H1 (cell line): ENCODE data around the gene ABHD14A. TPM values are rescaled to one million over a fixed set of nuclear protein-coding genes. Genes with fewer than 3 reads are reported as not detected.

Source experiments
- CTCF ChIA-PET: fragments of 300-600 bp; sonication (Branson Sonifier 250); formaldehyde crosslinking; loops from one replicate; lab custom pipeline; 2021; ENCODE audit not compliant: partially characterized antibody; lab: Charles Lee
- POLR2A ChIA-PET: fragments of 300-600 bp; sonication (Branson Sonifier 250); formaldehyde crosslinking; loops from one replicate; lab custom pipeline; 2021; ENCODE audit warnings: inconsistent platforms; ENCODE audit not compliant: partially characterized antibody; lab: Charles Lee
- DNase-seq, 2 experiments: peaks; one replicate each; pipeline versions ENCODE4 v3.0.0 to v3.0.0-alpha.2; 2010 to 2022; ENCODE audit warnings: low spot score in 2 of 2, low read depth in 1 of 2, mixed read lengths in 1 of 2
- FAIRE-seq: peaks from 2 replicates; lab custom pipeline; 2011; peaks lifted over from hg19 to GRCh38; lab: Jason Lieb, UNC
- H2AFZ ChIP-seq: 2 replicates; pipeline ENCODE4 v1.8.1; 2012; ENCODE audit warnings: low read length, inconsistent platforms
- H2AK5ac ChIP-seq: 2 replicates; pipeline ENCODE4 v1.6.1; 2013; ENCODE audit warnings: low read depth, low read length
- H2BK120ac ChIP-seq: replicated peaks from 2 replicates; pipeline ENCODE3; 2013; ENCODE audit warnings: low read depth, low read length, inconsistent platforms
- H2BK12ac ChIP-seq: 2 replicates; pipeline ENCODE4 v1.6.1; 2013; ENCODE audit warnings: low read depth, low read length
- H2BK15ac ChIP-seq: 2 replicates; pipeline ENCODE4 v1.6.1; 2013; ENCODE audit warnings: low read length
- H2BK20ac ChIP-seq: 2 replicates; pipeline ENCODE4 v1.6.1; 2013; ENCODE audit warnings: low read length
- H2BK5ac ChIP-seq: 2 replicates; pipeline ENCODE4 v1.6.1; 2013; ENCODE audit warnings: low read depth, low read length
- H3K14ac ChIP-seq: 2 replicates; pipeline ENCODE4 v1.6.1; 2013; ENCODE audit warnings: inconsistent platforms; ENCODE audit not compliant: insufficient read length
- H3K18ac ChIP-seq: 2 replicates; pipeline ENCODE4 v1.6.1; 2013; ENCODE audit warnings: low read length; ENCODE audit errors: extremely low read depth
- H3K23ac ChIP-seq: 2 replicates; pipeline ENCODE4 v1.6.1; 2013; ENCODE audit warnings: inconsistent platforms; ENCODE audit not compliant: insufficient read length
- H3K23me2 ChIP-seq: 2 replicates; pipeline ENCODE4 v1.6.1; 2013; ENCODE audit warnings: low read depth, low read length
- H3K27ac ChIP-seq: 2 replicates; pipeline ENCODE4 v1.6.1; 2011; ENCODE audit warnings: low read depth, low read length, inconsistent platforms
- H3K27me3 ChIP-seq, 4 experiments: replicated peaks in 1 of 4; 1 replicate in 1 of 4; 2 replicates in 3 of 4; pipeline versions ENCODE4 v1.6.1 to v1.8.1; 2011 to 2013; ENCODE audit warnings: low read length in 3 of 4, mild to moderate bottlenecking in 3 of 4, inconsistent platforms in 2 of 4, mixed read lengths in 2 of 4, moderate library complexity in 1 of 4; ENCODE audit not compliant: control insufficient read depth in 3 of 4, insufficient read depth in 3 of 4; ENCODE audit errors: extremely low read depth in 1 of 4
- H3K36me3 ChIP-seq, 4 experiments: 2 replicates each; pipeline versions ENCODE4 v1.6.1 to v1.8.1; 2011 to 2013; ENCODE audit warnings: mild to moderate bottlenecking in 4 of 4, low read length in 3 of 4, moderate library complexity in 2 of 4, control low read depth in 1 of 4, inconsistent platforms in 1 of 4; ENCODE audit not compliant: insufficient read depth in 4 of 4, control insufficient read depth in 2 of 4
- H3K4ac ChIP-seq: replicated peaks from 2 replicates; pipeline ENCODE3; 2013; ENCODE audit warnings: low read length, low read depth, mixed read lengths, inconsistent platforms; ENCODE audit not compliant: insufficient read length
- H3K4me1 ChIP-seq, 4 experiments: replicated peaks in 1 of 4; 1 replicate in 1 of 4; 2 replicates in 3 of 4; pipeline versions ENCODE4 v1.6.1 to v1.8.1; 2011 to 2013; ENCODE audit warnings: low read length in 3 of 4, inconsistent platforms in 2 of 4, mixed read lengths in 1 of 4; ENCODE audit not compliant: insufficient read depth in 4 of 4, control insufficient read depth in 3 of 4
- H3K4me2 ChIP-seq, 2 experiments: 2 replicates each; pipeline versions ENCODE4 v1.6.1 to v1.8.1; 2011 to 2013; ENCODE audit warnings: low read depth in 2 of 2, low read length in 2 of 2, control low read depth in 1 of 2, inconsistent platforms in 1 of 2, mild to moderate bottlenecking in 1 of 2; ENCODE audit not compliant: insufficient read depth in 1 of 2
- H3K4me3 ChIP-seq, 4 experiments: fragments of 200-600, 300-600 bp in 1 of 4; sonication (generic), shearing (Covaris generic), sonication (Bioruptor Twin) in 1 of 4; 2 replicates each; pipeline versions ENCODE4 v1.5.1 to v1.8.1; 2011 to 2016; ENCODE audit warnings: low read length in 4 of 4, low read depth in 3 of 4, control low read depth in 2 of 4, inconsistent platforms in 2 of 4, mild to moderate bottlenecking in 2 of 4, mixed read lengths in 1 of 4, moderate library complexity in 1 of 4; ENCODE audit not compliant: insufficient read depth in 2 of 4; ENCODE audit errors: extremely low read depth in 1 of 4
- H3K56ac ChIP-seq: replicated peaks from 2 replicates; pipeline ENCODE3; 2013; ENCODE audit warnings: low read depth, mild to moderate bottlenecking, mixed read lengths, low read length, inconsistent platforms; ENCODE audit not compliant: insufficient read length
- H3K79me1 ChIP-seq: 2 replicates; pipeline ENCODE4 v1.6.1; 2013; ENCODE audit warnings: low read depth, low read length, control low read depth
- H3K79me2 ChIP-seq, 2 experiments: 2 replicates each; pipeline versions ENCODE4 v1.6.1 to v1.8.1; 2012 to 2013; ENCODE audit warnings: low read length in 2 of 2, mild to moderate bottlenecking in 2 of 2, inconsistent platforms in 1 of 2; ENCODE audit not compliant: insufficient read depth in 2 of 2, control insufficient read depth in 1 of 2
- H3K9ac ChIP-seq, 4 experiments: replicated peaks in 1 of 4; 1 replicate in 1 of 4; 2 replicates in 3 of 4; pipeline versions ENCODE4 v1.6.1 to v1.8.1; 2011 to 2013; ENCODE audit warnings: low read depth in 3 of 4, low read length in 3 of 4, control low read depth in 2 of 4, mild to moderate bottlenecking in 2 of 4, moderate library complexity in 2 of 4, inconsistent platforms in 1 of 4; ENCODE audit errors: extremely low read depth in 1 of 4
- H3K9me3 ChIP-seq, 2 experiments: 2 replicates each; pipeline versions ENCODE4 v1.6.1 to v1.8.1; 2012 to 2013; ENCODE audit warnings: mild to moderate bottlenecking in 2 of 2, moderate library complexity in 2 of 2, control low read depth in 1 of 2, inconsistent platforms in 1 of 2, low read depth in 1 of 2, low read length in 1 of 2, mixed read lengths in 1 of 2; ENCODE audit not compliant: insufficient read depth in 2 of 2
- H4K20me1 ChIP-seq, 2 experiments: replicated peaks in 1 of 2; 2 replicates each; pipeline versions ENCODE3 to v1.8.1; 2011 to 2013; ENCODE audit warnings: inconsistent platforms in 2 of 2, low read length in 2 of 2, mild to moderate bottlenecking in 1 of 2; ENCODE audit not compliant: insufficient read depth in 2 of 2, control insufficient read depth in 1 of 2
- H4K5ac ChIP-seq: 2 replicates; pipeline ENCODE4 v1.6.1; 2013; ENCODE audit warnings: low read length, low read depth, mixed read lengths, inconsistent platforms; ENCODE audit not compliant: insufficient read length
- H4K8ac ChIP-seq: 2 replicates; pipeline ENCODE4 v1.8.0; 2013; ENCODE audit warnings: mild to moderate bottlenecking, moderate library complexity, low read length, inconsistent platforms; ENCODE audit not compliant: insufficient read depth; ENCODE audit errors: extremely low read depth
- H4K91ac ChIP-seq: replicated peaks from 2 replicates; pipeline ENCODE3; 2013; ENCODE audit warnings: low read length, mixed read lengths, inconsistent platforms; ENCODE audit not compliant: insufficient read length
- CBX5 ChIP-seq: fragments of 300-800, 300-1000 bp; sonication (generic); IDR thresholded peaks from 2 replicates; pipeline ENCODE4 v1.7.1; 2016; ENCODE audit warnings: antibody characterized with exemption, low read length, low read depth
- WGBS, 2 experiments: shearing (Covaris generic) in 1 of 2; methylation state at CpG; one replicate each; pipeline versions ENCODE4 v1.1.6 to v1.1.7; 2013 to 2015; ENCODE audit warnings: low lambda C conversion rate in 2 of 2, mixed read lengths in 2 of 2, inconsistent platforms in 1 of 2, low coverage in 1 of 2, missing lambda C conversion rate in 1 of 2; ENCODE audit not compliant: insufficient replicate concordance in 2 of 2, insufficient coverage in 1 of 2, insufficient read length in 1 of 2; ENCODE audit errors: extremely low coverage in 1 of 2, missing lambda C conversion rate in 1 of 2; 5-methylcytosine and 5-hydroxymethylcytosine counted together
- polyA plus RNA-seq, 7 experiments: library from polyadenylated mRNA; depleted of rRNA in 3 of 7; stranded (reverse) in 5 of 7; unstranded in 2 of 7; fragments of >200 nt in 5 of 7; fragments of 200-250 nt in 2 of 7; gene quantifications; 1 replicate in 5 of 7; 2 replicates in 1 of 7; 4 replicates in 1 of 7; pipeline versions ENCODE4 v1.2.1 to v1.2.3, GENCODE V29; 2011 to 2013; ENCODE audit warnings: missing spikeins in 2 of 7, mixed read lengths in 2 of 7
- total RNA-seq: library from RNA; stranded (reverse); fragmentation: NEBNext Ultra II Directional; extraction: Animal tissue kit (Norgen Biotek cat#: 25700); gene quantifications from 2 replicates; pipeline ENCODE4 v1.2.1, GENCODE V29; 2021
- TF ChIP-seq, protein P1 (sequence below): IDR thresholded peaks from 2 replicates; pipeline ENCODE4 v1.6.1; 2012; ENCODE audit warnings: inconsistent platforms

ABHD14A gene
- total and polyA plus RNA-seq, 2 of the 8 experiments (the other 6 are each of a cell fraction or from before 2014, with no cell fraction given): 4.6 to 9.8 TPM

GRCh38 chr3:52019352-52020080, 44.7 kb downstream of the ABHD14A start:
- WGBS, 2 experiments: 85% methylated on average over 13 of the region's 17 CpGs; no CpG with 5 or more reads in 1 of the 2 experiments
- Histone ChIP-seq H3K18ac (no peak overlapping the region), H2BK15ac (no peak overlapping the region), H3K9me3 (no peaks in the 10 kb centered on the region), H3K4me2 (no peak overlapping the region), H4K8ac (peak overlapping the region; percentile 32), H2BK20ac (no peak overlapping the region), H2AFZ (no peak overlapping the region), H3K36me3 (no peaks in the 10 kb centered on the region), H3K4ac (no peak overlapping the region), H3K14ac (no peak overlapping the region), H4K91ac (no peak overlapping the region), H3K56ac (no peak overlapping the region), H2BK12ac (no peak overlapping the region), H4K5ac (no peak overlapping the region), H3K4me3 (no peak overlapping the region), H2AK5ac (no peak overlapping the region), H2BK5ac (no peak overlapping the region), H3K79me1 (no peaks in the 10 kb centered on the region), H3K23me2 (peaks cover 1% of the 10 kb centered on the region; the same call in 1 of the 2 replicates), H4K20me1 (no peaks in the 10 kb centered on the region), H3K9ac (no peak overlapping the region), H3K27ac (no peak overlapping the region), H3K79me2 (no peaks in the 10 kb centered on the region), H3K4me1 (peaks cover 0 to 5% (median 2%) of the 10 kb centered on the region in 4 experiments; a peak in 4 of 7 replicates), H2BK120ac (no peak overlapping the region), H3K23ac (no peak overlapping the region), H3K27me3 (no peaks in the 10 kb centered on the region)
- ChIA-PET CTCF (interaction anchor here (0.8 to 24.7 kb wide), 9 partner anchors 10 to 125 kb away, joined by 3 to 984 read pairs (median 3); partner anchors contain the start of gene DUSP7), POLR2A (interaction anchor here (0.7 to 1.9 kb wide), 5 partner anchors 9 to 27 kb away, joined by 3 to 4 read pairs (median 3); no protein-coding TSS in a partner anchor)
- DNase-seq (no peak), FAIRE-seq (no peak)
- no peak for TF ChIP-seq CBX5
- TF ChIP-seq, protein P1, sequence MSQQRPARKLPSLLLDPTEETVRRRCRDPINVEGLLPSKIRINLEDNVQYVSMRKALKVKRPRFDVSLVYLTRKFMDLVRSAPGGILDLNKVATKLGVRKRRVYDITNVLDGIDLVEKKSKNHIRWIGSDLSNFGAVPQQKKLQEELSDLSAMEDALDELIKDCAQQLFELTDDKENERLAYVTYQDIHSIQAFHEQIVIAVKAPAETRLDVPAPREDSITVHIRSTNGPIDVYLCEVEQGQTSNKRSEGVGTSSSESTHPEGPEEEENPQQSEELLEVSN: peak; percentile 42; the same call in 1 of the 2 replicates
